SK-MEL-5 (cell line): ENCODE data around the gene DBH. TPM values are rescaled to one million over a fixed set of nuclear protein-coding genes. Genes with fewer than 3 reads are reported as not detected.

Experiments
- DNase-seq: peaks from one replicate; pipeline ENCODE4 v3.0.0-alpha.2; 2016; ENCODE audit warnings: low read depth, low spot score
- in situ Hi-C: cut with HindIII; loops from 2 replicates; pipeline ENCODE4 v1.10.0; 2016; ENCODE audit warnings: low sequenced_read_pairs, high pct_unique_total_duplicates, low pct_unique_long_range_greater_than_20kb
- total RNA-seq: library from RNA; depleted of rRNA; stranded (reverse); fragments of >200 nt; shearing (Covaris generic); gene quantifications from 2 replicates; pipeline ENCODE4 v1.2.3, GENCODE V29; 2014

DBH gene
- total RNA-seq, 1 experiment from 2014 or later, result not detected

DNA sequence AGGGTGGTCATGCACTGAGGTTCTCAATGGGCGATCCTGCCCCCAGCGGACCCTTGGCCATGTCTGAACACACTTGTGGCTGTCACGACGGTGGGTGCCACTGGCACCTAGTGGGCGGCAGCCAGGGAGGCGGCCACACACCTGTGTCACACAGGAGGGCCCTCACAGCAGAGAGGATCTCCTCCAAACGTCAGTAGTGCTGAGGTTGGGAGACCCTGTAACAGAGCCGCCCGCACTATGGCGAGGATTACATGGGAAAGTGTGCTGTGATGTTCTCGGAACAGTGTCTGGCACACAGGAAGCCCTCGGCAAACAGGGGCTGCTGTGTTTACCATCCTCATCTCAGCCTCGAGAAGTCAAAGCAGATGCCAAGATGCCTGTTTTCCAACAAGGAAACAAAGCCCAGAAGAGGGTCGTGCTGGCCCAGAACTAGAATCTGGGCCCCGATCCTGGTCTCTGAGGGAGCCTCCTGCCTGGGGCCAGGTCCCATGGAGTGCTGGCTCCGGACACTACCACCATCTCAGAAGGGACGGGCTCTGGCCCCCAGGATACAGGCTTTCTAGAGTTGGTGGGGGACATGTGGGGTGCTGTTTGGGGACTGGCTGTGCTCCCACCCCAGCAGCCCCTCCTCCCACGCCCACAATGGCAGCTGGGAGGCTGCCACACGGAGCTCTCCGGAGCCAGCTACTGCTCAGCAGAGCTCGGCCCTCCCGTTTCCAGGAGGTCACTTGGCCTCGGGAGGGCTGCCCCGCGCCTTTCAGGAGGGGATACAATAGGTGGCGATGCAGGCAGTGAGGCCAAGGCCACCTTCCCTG, 48.2 kb downstream of the DBH start:
- no peak for DNase-seq
- in situ Hi-C loops, result no loop called here

- in situ Hi-C loops, result no loop called here
- no peak for DNase-seq
Measured at GRCh38 chr9:133684936-133685361, 48.8 kb downstream of the DBH start.

- in situ Hi-C loops, result no loop called here
- DNase-seq, result no peak
Measured at GRCh38 chr9:133685653-133686609, 49.8 kb downstream of the DBH start.

GRCh38 chr9:133686642-133687575, 50.7 kb downstream of the DBH start:
- in situ Hi-C loops, result no loop called here
- DNase-seq, result no peak

- in situ Hi-C loops, result no loop called here
- DNase-seq, result no peak
Measured at GRCh38 chr9:133687856-133688761, 51.9 kb downstream of the DBH start.

GRCh38 chr9:133689151-133689763, 53.1 kb downstream of the DBH start:
- DNase-seq, result no peak
- in situ Hi-C loops, result no loop called here

- DNase-seq, result no peak
- in situ Hi-C loops, result no loop called here
Measured at GRCh38 chr9:133690081-133690561, 54.0 kb downstream of the DBH start.

- in situ Hi-C loops, result no loop called here
- DNase-seq, result no peak
Measured at GRCh38 chr9:133691191-133691590, 55.0 kb downstream of the DBH start.

GRCh38 chr9:133691626-133692363, 55.6 kb downstream of the DBH start:
- in situ Hi-C loops, result no loop called here

GRCh38 chr9:133692364-133692985, 56.3 kb downstream of the DBH start:
- in situ Hi-C loops, result no loop called here
- DNase-seq, result no peak

More at GRCh38 chr9:133691626-133692363, 55.6 kb downstream of the DBH start:
- no peak for DNase-seq

DNA sequence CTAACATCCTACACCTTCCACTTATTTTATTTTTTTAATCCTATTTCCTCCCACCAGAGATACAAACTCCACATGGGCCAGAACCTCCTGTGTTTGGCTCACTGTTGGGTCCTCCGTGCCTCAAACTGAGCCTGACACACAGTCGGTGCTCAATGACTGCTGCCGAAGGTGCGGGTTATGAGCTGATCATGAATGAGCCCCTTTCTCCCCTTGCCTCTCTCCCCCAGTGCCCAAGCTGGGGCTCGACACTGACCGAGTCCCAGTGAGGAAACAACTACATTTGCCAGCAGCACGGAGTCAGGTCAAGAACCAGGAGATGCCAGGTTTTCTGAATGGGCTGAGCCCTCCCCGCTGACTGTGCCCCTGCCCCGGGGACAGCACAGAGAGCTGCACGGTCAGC, 57.0 kb downstream of the DBH start:
- no peak for DNase-seq
- in situ Hi-C loops, result no loop called here

DNA sequence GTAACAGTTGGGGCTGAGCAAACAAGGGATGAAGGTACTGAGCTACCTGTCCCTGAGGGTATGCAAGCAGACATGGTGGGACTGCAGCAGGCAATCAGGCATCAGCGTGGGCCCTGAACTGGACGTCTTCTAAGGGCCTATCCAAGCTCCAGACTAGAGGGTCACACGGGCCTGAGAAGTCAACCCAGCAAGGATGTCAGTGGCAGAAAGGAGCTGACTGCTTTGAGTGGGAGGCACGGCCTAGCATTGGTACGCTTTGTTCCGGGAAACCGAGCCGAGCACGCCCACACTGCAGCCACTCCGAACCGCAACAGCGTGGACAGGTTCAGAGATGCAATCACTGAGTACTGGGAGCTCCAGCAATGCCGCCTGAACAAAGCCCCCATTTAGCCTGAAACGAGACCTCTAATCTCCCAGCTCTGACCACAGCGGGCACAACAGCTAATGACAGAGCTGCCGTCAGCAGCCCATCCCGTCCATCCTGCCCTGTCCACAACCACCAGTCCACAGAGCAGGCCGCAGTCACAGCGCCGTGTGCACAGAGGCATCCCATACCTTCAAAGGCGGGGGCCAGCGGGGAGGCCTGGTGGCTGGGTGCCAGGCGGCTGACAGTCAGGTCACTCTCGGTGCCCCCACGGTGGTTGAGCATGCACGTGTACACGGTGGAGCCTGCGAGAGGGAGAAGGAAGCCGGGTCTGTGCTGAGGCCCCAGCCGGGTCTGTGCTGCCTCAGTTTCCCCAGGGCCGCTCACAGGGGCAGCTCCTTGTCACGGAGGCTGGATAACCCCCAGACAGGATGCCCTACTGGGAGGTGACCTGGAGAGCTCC, 57.8 kb downstream of the DBH start:
- in situ Hi-C loops, result no loop called here
- DNase-seq, result no peak

GRCh38 chr9:133694686-133695085, 58.5 kb downstream of the DBH start:
- in situ Hi-C loops, result no loop called here
- no peak for DNase-seq

GRCh38 chr9:133696071-133696472, 59.9 kb downstream of the DBH start:
- in situ Hi-C loops, result no loop called here

More at GRCh38 chr9:133696071-133696472, 59.9 kb downstream of the DBH start:
- no peak for DNase-seq
